Activated CD4-positive, CD25-positive, alpha-beta regulatory T cell (primary cell): ENCODE data around the gene TMEM132D.
"Not testable (repeated sequence)": the region's sequence is repeated elsewhere in the genome, so short reads cannot be mapped to it uniquely, and the experiment has no call there.

ENCODE experiments used
- DNase-seq, 4 experiments: peaks; one replicate each; lab custom pipeline; 2025; lab: John Stamatoyannopoulos, UW

Gene TMEM132D

GRCh38 chr12:129237881-129238280, 665.9 kb downstream of the TMEM132D start:
- DNase-seq, result no peak

GRCh38 chr12:129234209-129234608, 669.6 kb downstream of the TMEM132D start:
- DNase-seq, result no peak

- DNase-seq, result no peak
Measured at GRCh38 chr12:129231491-129231890, 672.3 kb downstream of the TMEM132D start.

- DNase-seq, result no peak
Measured at GRCh38 chr12:129230995-129231394, 672.8 kb downstream of the TMEM132D start.

GRCh38 chr12:129226851-129227250, 677.0 kb downstream of the TMEM132D start:
- no peak for DNase-seq

GRCh38 chr12:129226005-129226404, 677.8 kb downstream of the TMEM132D start:
- no peak for DNase-seq

- DNase-seq, result no peak
Measured at GRCh38 chr12:129215556-129215955, 688.3 kb downstream of the TMEM132D start.

GRCh38 chr12:129213551-129213950, 690.3 kb downstream of the TMEM132D start:
- DNase-seq, result no peak

GRCh38 chr12:129211862-129212630, 691.8 kb downstream of the TMEM132D start:
- no peak for DNase-seq

- no peak for DNase-seq
Measured at GRCh38 chr12:129208566-129208965, 695.3 kb downstream of the TMEM132D start.

- no peak for DNase-seq
Measured at GRCh38 chr12:129207084-129207483, 696.7 kb downstream of the TMEM132D start.

- no peak for DNase-seq
Measured at GRCh38 chr12:129203456-129203855, 700.4 kb downstream of the TMEM132D start.

GRCh38 chr12:129202109-129202814, 701.6 kb downstream of the TMEM132D start:
- DNase-seq, result no peak

GRCh38 chr12:129201029-129201428, 702.8 kb downstream of the TMEM132D start:
- DNase-seq, result no peak

- DNase-seq, result no peak
Measured at GRCh38 chr12:129200576-129200975, 703.2 kb downstream of the TMEM132D start.

GRCh38 chr12:129196927-129197326, 706.9 kb downstream of the TMEM132D start:
- DNase-seq, result no peak

- no peak for DNase-seq
Measured at GRCh38 chr12:129195081-129195480, 708.7 kb downstream of the TMEM132D start.

GRCh38 chr12:129193263-129193871, 710.5 kb downstream of the TMEM132D start:
- no peak for DNase-seq

- DNase-seq, result no peak
Measured at GRCh38 chr12:129190827-129191226, 713.0 kb downstream of the TMEM132D start.

- DNase-seq, result not testable (repeated sequence)
Measured at GRCh38 chr12:129189879-129190278, 713.9 kb downstream of the TMEM132D start.

- DNase-seq, result no peak
Measured at GRCh38 chr12:129186952-129187351, 716.9 kb downstream of the TMEM132D start.

- DNase-seq, result no peak
Measured at GRCh38 chr12:129185855-129186254, 718.0 kb downstream of the TMEM132D start.
